Uterus (tissue), 4 donors: ENCODE data around the gene SELENOS. TPM values are rescaled to one million over a fixed set of nuclear protein-coding genes. Genes with fewer than 3 reads are reported as not detected.

ENCODE experiments used
- DNase-seq, 2 donors: peaks; one replicate each; pipeline ENCODE4 v3.0.0-alpha.2; 2019 to 2020
- H3K27ac ChIP-seq, 2 donors: fragments of 200-600 bp; sonication (generic); 1 replicate in 1 of 2; 2 replicates in 1 of 2; pipeline ENCODE4 v1.5.1; 2016 to 2018
- H3K27me3 ChIP-seq, 2 donors: fragments of 200-600 bp; sonication (generic); one replicate each; pipeline ENCODE4 v1.5.1; 2018 to 2019; ENCODE audit warnings: control low read depth in 1 of 2
- H3K36me3 ChIP-seq, 2 donors: fragments of 200-600 bp; sonication (generic); one replicate each; pipeline ENCODE4 v1.5.1; 2019; ENCODE audit warnings: control low read depth in 1 of 2
- H3K4me1 ChIP-seq, 2 donors: fragments of 200-600 bp; sonication (generic); one replicate each; pipeline ENCODE4 v1.5.1; 2018 to 2019; ENCODE audit warnings: control low read depth in 1 of 2
- H3K4me3 ChIP-seq, 2 donors: fragments of 200-600 bp; sonication (generic); 1 replicate in 1 of 2; 2 replicates in 1 of 2; pipeline ENCODE4 v1.5.1; 2018 to 2019; ENCODE audit warnings: mild to moderate bottlenecking in 1 of 2
- H3K9me3 ChIP-seq, 2 donors: fragments of 200-600 bp; sonication (generic); one replicate each; pipeline ENCODE4 v1.5.1; 2019; ENCODE audit warnings: control low read depth in 1 of 2
- CTCF ChIP-seq, 4 experiments: fragments of 200-600 bp in 2 of 4; fragments of 450-650 bp in 2 of 4; sonication (generic) in 2 of 4; IDR thresholded peaks; one replicate each; pipeline ENCODE4 v1.5.1; 2016 to 2019; ENCODE audit warnings: antibody characterized with exemption in 4 of 4, mild to moderate bottlenecking in 2 of 4, moderate library complexity in 1 of 4
- POLR2A ChIP-seq, 2 donors: fragments of 450-650 bp; IDR thresholded peaks; one replicate each; pipeline ENCODE4 v1.6.1; 2016; ENCODE audit warnings: antibody characterized with exemption in 2 of 2, mild to moderate bottlenecking in 1 of 2, moderate library complexity in 1 of 2
- intact Hi-C: fragments of 100-400 bp; cut with DNase I; formaldehyde crosslinking; loops from one replicate; pipeline ENCODE4 v1.15.1; 2023; ENCODE audit warnings: low total_unique reads
- total RNA-seq, 4 donors: library from RNA; depleted of rRNA in 3 of 4; stranded (reverse); fragments of >200 nt in 3 of 4; gene quantifications; one replicate each; pipeline versions ENCODE4 v1.1.0 to v1.2.4, GENCODE V29; 2014 to 2023
- donor health status: DM: yes; HTN: yes; CAD: no.

The SELENOS gene
- total RNA-seq, 4 donors from 2014 or later = 36.9 to 90.0 (median 56.3) TPM

GRCh38 chr15:101250341-101250831, 26.9 kb downstream of the SELENOS start:
- Histone ChIP-seq H3K4me3 (peak overlapping the region; percentile 47 to 83), H3K4me1 (no peaks in the 10 kb centered on the region), H3K9me3 (no peaks in the 10 kb centered on the region), H3K36me3 (no peaks in the 10 kb centered on the region), H3K27me3 (no peaks in the 10 kb centered on the region), H3K27ac (peak overlapping the region; percentile 78 to 79)
- intact Hi-C loops = no loop called here
- TF ChIP-seq POLR2A (IDR thresholded peaks at IDR 0.05) (no peak), CTCF (IDR thresholded peaks at IDR 0.05) (no peak)
- DNase-seq = no peak

GRCh38 chr15:101248274-101248673, 29.0 kb downstream of the SELENOS start:
- Histone ChIP-seq H3K36me3 (no peaks in the 10 kb centered on the region), H3K27ac (peak overlapping the region in 1 of 2 donors; percentile 33), H3K4me1 (no peaks in the 10 kb centered on the region), H3K9me3 (no peaks in the 10 kb centered on the region), H3K27me3 (no peaks in the 10 kb centered on the region), H3K4me3 (no peak overlapping the region)
- DNase-seq = no peak
- intact Hi-C loops = no loop called here
- no peak for TF ChIP-seq POLR2A (IDR thresholded peaks at IDR 0.05)
- TF ChIP-seq CTCF (IDR thresholded peaks at IDR 0.05) = no peak

GRCh38 chr15:101246824-101247745, 30.2 kb downstream of the SELENOS start:
- H3K4me3 ChIP-seq = no peak overlapping the region
- H3K36me3 ChIP-seq = no peaks in the 10 kb centered on the region
- no peaks in the 10 kb centered on the region for H3K27me3 ChIP-seq
- no peaks in the 10 kb centered on the region for H3K9me3 ChIP-seq
- intact Hi-C loops = no loop called here
- peaks cover 0 to 3% of the 10 kb centered on the region in 2 donors for H3K4me1 ChIP-seq
- DNase-seq = no peak
- H3K27ac ChIP-seq = peak overlapping the region in 1 of 2 donors; percentile 47
- no peak for TF ChIP-seq CTCF (IDR thresholded peaks at IDR 0.05)
- no peak for TF ChIP-seq POLR2A (IDR thresholded peaks at IDR 0.05)

GRCh38 chr15:101246391-101246790, 30.9 kb downstream of the SELENOS start:
- no peaks in the 10 kb centered on the region for H3K27me3 ChIP-seq
- TF ChIP-seq CTCF (IDR thresholded peaks at IDR 0.05) (no peak), POLR2A (IDR thresholded peaks at IDR 0.05) (no peak)
- H3K36me3 ChIP-seq = no peaks in the 10 kb centered on the region
- DNase-seq = no peak
- H3K4me3 ChIP-seq = no peak overlapping the region
- H3K4me1 ChIP-seq = peaks cover 0 to 3% of the 10 kb centered on the region in 2 donors
- intact Hi-C loops = no loop called here
- peak overlapping the region in 1 of 2 donors; percentile 32 for H3K27ac ChIP-seq
- H3K9me3 ChIP-seq = no peaks in the 10 kb centered on the region
